Measurements from ENCODE around the gene SCNN1A. TPM values are rescaled to one million over a fixed set of nuclear protein-coding genes. Genes with fewer than 3 reads are reported as not detected.

The SCNN1A gene
- total RNA-seq, 1 experiment from 2014 or later = 118 TPM

DNA sequence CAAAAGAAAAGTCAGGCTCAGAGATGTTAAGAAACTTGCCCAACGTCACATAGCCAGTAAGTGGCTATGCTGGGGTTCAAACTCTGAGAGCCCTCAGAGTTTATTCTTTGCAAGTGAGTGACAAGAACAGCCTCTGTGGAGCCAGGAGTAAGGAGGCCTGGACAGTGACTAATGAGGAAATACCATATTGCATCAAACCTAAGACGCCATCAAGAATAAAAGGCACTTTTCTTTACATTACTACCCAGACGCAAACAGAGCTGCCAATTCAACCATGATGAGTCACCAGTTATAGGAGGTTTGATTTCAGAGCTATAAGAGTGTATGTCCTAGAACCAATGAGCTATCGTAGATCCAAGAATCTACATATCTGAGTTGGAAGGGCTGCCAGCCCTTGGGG lies 42.9 kb downstream of the SCNN1A start (continued):
- TF ChIP-seq, protein P1, sequence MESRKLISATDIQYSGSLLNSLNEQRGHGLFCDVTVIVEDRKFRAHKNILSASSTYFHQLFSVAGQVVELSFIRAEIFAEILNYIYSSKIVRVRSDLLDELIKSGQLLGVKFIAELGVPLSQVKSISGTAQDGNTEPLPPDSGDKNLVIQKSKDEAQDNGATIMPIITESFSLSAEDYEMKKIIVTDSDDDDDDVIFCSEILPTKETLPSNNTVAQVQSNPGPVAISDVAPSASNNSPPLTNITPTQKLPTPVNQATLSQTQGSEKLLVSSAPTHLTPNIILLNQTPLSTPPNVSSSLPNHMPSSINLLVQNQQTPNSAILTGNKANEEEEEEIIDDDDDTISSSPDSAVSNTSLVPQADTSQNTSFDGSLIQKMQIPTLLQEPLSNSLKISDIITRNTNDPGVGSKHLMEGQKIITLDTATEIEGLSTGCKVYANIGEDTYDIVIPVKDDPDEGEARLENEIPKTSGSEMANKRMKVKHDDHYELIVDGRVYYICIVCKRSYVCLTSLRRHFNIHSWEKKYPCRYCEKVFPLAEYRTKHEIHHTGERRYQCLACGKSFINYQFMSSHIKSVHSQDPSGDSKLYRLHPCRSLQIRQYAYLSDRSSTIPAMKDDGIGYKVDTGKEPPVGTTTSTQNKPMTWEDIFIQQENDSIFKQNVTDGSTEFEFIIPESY (IDR thresholded peaks at IDR 0.05; ENCODE audit: extremely low read depth, insufficient replicate concordance, low read length) = no peak
- TF ChIP-seq, protein P2, sequence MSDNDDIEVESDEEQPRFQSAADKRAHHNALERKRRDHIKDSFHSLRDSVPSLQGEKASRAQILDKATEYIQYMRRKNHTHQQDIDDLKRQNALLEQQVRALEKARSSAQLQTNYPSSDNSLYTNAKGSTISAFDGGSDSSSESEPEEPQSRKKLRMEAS (IDR thresholded peaks at IDR 0.05) = no peak
- TF ChIP-seq SP1 (IDR thresholded peaks at IDR 0.05; ENCODE audit: low read depth) (no peak), TCF7L2 (IDR thresholded peaks at IDR 0.05; ENCODE audit: borderline replicate concordance, extremely low read depth, insufficient read depth, insufficient read length) (no peak), RAD21 (IDR thresholded peaks at IDR 0.05; ENCODE audit: low read depth) (no peak), CEBPB (IDR thresholded peaks at IDR 0.05; ENCODE audit: low read depth) (no peak), CBX3 (IDR thresholded peaks at IDR 0.05; ENCODE audit: low read depth) (no peak)

DNA sequence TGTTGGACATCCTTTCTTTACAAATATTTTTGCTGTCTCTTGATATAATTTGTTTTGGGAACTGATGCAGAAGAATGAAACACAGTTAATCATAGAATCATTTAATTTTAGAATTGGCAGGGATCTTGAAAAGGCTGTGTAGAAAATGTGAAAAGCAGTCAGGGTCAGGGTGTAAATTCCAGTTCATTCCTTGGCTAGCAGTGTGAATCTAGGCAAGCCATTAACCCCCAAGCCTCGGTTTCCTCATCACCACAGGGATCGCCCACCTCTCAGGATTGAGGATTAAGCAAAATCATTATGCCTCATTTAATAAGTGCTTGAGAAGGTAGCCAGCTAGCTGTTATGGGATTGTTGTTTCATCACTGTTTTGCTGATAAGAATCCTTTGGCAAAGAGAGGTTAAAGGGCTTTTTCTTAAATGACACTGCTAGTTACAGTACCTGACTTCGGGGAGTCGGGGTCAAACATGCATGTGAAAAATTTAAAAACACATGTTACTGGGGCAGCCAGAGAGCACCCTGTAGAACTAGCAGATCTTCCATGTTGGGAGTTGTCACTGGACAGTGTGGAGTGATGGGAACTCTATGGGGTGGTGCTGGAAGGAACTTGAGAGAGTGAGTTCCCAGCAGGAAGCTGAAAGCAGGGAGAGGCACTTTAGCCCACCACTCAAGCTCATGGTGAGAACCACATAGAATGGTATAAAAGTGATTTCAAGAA lies 44.2 kb downstream of the SCNN1A start:
- no peak overlapping the region for H3K9ac ChIP-seq (ENCODE audit: low read length)
- ChIA-PET CTCF (no interaction called here), POLR2A (no interaction called here), RAD21 (ENCODE audit: low non-redundant PET in 1 of 2, low total read pairs in 2 of 2, uncharacterized antibody in 2 of 2, unreplicated experiment in 2 of 2) (no interaction called here)
- intact Hi-C loops (cut with micrococcal nuclease) = loop anchor here (10.0 kb wide), 1 partner anchor 204 kb away; the partner anchor contains the start of gene GAPDH
- no peaks in the 10 kb centered on the region for H3K27me3 ChIP-seq (ENCODE audit: insufficient read depth, low read length)
- BruUV-seq (replicated peaks) = no TSS peak
- peaks cover 42 to 61% of the 10 kb centered on the region in 2 experiments for H3K36me3 ChIP-seq (ENCODE audit: control insufficient read depth in 1 of 2, insufficient read depth in 2 of 2, low read length in 2 of 2)
- H4K20me1 ChIP-seq (ENCODE audit: insufficient read depth) = no peaks in the 10 kb centered on the region
- DNase-seq (ENCODE audit: low read depth, low spot score) (no peak), ATAC-seq (no peak)
- TF ChIP-seq POLR2A (IDR thresholded peaks at IDR 0.05; ENCODE audit: borderline replicate concordance, extremely low read depth, insufficient read depth, insufficient read length) (no peak), ZFX (IDR thresholded peaks at IDR 0.05) (no peak), POLR2AphosphoS5 (IDR thresholded peaks at IDR 0.05; ENCODE audit: low read depth, low read length) (0 out of 2 replicates have a peak, but pooled peaks have one; percentile 11), EZH2 (IDR thresholded peaks at IDR 0.05) (no peak), CEBPB (IDR thresholded peaks at IDR 0.05; ENCODE audit: low read depth) (no peak), EGR1 (IDR thresholded peaks at IDR 0.05; ENCODE audit: low read depth) (no peak), ZNF274 (IDR thresholded peaks at IDR 0.05; ENCODE audit: low read depth, low read length) (no peak), CBX3 (IDR thresholded peaks at IDR 0.05; ENCODE audit: low read depth) (no peak)
- no peak overlapping the region for H3K4me3 ChIP-seq (replicated peaks in 1 of 2; ENCODE audit: low read depth in 1 of 2, low read length in 2 of 2)
- H3K79me2 ChIP-seq (ENCODE audit: insufficient read depth, low read length) = peaks cover 42% of the 10 kb centered on the region
- no peak overlapping the region for H3K4me2 ChIP-seq (ENCODE audit: low read length)
- no peak overlapping the region for H3K27ac ChIP-seq (ENCODE audit: low read depth, low read length)
- H3K4me1 ChIP-seq (ENCODE audit: control insufficient read depth in 1 of 2, insufficient read depth in 2 of 2, low read length in 2 of 2) = peaks cover 16 to 37% of the 10 kb centered on the region in 2 experiments
- no peaks in the 10 kb centered on the region for H3K9me3 ChIP-seq (ENCODE audit: control insufficient read depth in 1 of 2, insufficient read depth in 1 of 2, low read depth in 1 of 2, low read length in 2 of 2)
- no peak overlapping the region for H2AFZ ChIP-seq (ENCODE audit: low read depth, low read length, poor library complexity, severe bottlenecking)
- no peaks in the 10 kb centered on the region for H3K9me2 ChIP-seq (ENCODE audit: insufficient read depth)
